Endothelial cell of umbilical vein (primary cell): ENCODE measurements around the gene APMAP. TPM values are rescaled to one million over a fixed set of nuclear protein-coding genes. Genes with fewer than 3 reads are reported as not detected.

Experiments
- BruUV-seq: library from RNA; stranded (reverse); fragments of 400-500 nt; replicated peaks from 2 replicates; lab custom pipeline; 2021; lab: Mats Ljungman, UMichigan
- CTCF ChIA-PET: fragments of 300-600, 350-600 bp; sonication (Branson Sonifier 250); formaldehyde crosslinking; loops from one replicate; lab custom pipeline; 2021; ENCODE audit warnings: antibody characterized with exemption, inconsistent platforms; lab: Charles Lee
- POLR2A ChIA-PET: fragments of 300-600, 350-600 bp; sonication (Branson Sonifier 250); formaldehyde crosslinking; loops from one replicate; lab custom pipeline; 2021; ENCODE audit warnings: antibody characterized with exemption, inconsistent platforms; lab: Charles Lee
- DNase-seq: peaks from one replicate; pipeline ENCODE4 v3.0.0-alpha.2; 2011; ENCODE audit warnings: low read depth, low spot score
- FAIRE-seq: peaks from 2 replicates; lab custom pipeline; 2011; peaks lifted over from hg19 to GRCh38; lab: Jason Lieb, UNC
- H2AFZ ChIP-seq: 2 replicates; pipeline ENCODE4 v1.6.0; 2012; ENCODE audit warnings: low read depth, low read length, control low read depth, inconsistent platforms
- H3K27ac ChIP-seq: 2 replicates; pipeline ENCODE4 v1.5.1; 2011; ENCODE audit warnings: low read depth, mild to moderate bottlenecking, control low read depth, low read length, moderate library complexity; ENCODE audit not compliant: insufficient read depth
- H3K27me3 ChIP-seq, 2 experiments: 2 replicates each; pipeline versions ENCODE4 v1.6.0 to v1.6.1; 2011; ENCODE audit warnings: low read length in 2 of 2, mixed read lengths in 1 of 2; ENCODE audit not compliant: control insufficient read depth in 2 of 2, insufficient read depth in 2 of 2
- H3K36me3 ChIP-seq, 2 experiments: 2 replicates in 1 of 2; 3 replicates in 1 of 2; pipeline ENCODE4 v1.5.1; 2011; ENCODE audit warnings: low read length in 2 of 2, mild to moderate bottlenecking in 1 of 2, moderate library complexity in 1 of 2; ENCODE audit not compliant: control insufficient read depth in 2 of 2, insufficient read depth in 2 of 2; ENCODE audit errors: extremely low read depth in 1 of 2
- H3K4me1 ChIP-seq: 3 replicates; pipeline ENCODE4 v1.5.1; 2011; ENCODE audit warnings: mild to moderate bottlenecking, low read length; ENCODE audit not compliant: control insufficient read depth, insufficient read depth; ENCODE audit errors: extremely low read depth
- H3K4me2 ChIP-seq: 2 replicates; pipeline ENCODE4 v1.6.1; 2011; ENCODE audit warnings: low read length, control low read depth, mixed read lengths; ENCODE audit not compliant: insufficient read depth
- H3K4me3 ChIP-seq, 3 experiments: fragments of 200-600 bp in 1 of 3; sonication (generic), shearing (Covaris generic) in 1 of 3; replicated peaks in 1 of 3; 2 replicates each; pipeline ENCODE4 v1.5.1; 2011 to 2016; ENCODE audit warnings: control low read depth in 3 of 3, low read length in 3 of 3, mild to moderate bottlenecking in 2 of 3, inconsistent platforms in 1 of 3, low read depth in 1 of 3, moderate library complexity in 1 of 3; ENCODE audit not compliant: insufficient read depth in 1 of 3
- H3K79me2 ChIP-seq: 2 replicates; pipeline ENCODE4 v1.6.0; 2012; ENCODE audit warnings: low read length, inconsistent platforms; ENCODE audit not compliant: control insufficient read depth, insufficient read depth
- H3K9ac ChIP-seq: replicated peaks from 2 replicates; pipeline ENCODE3; 2011; ENCODE audit warnings: low read length, control low read depth; ENCODE audit not compliant: insufficient read depth; ENCODE audit errors: extremely low read depth
- H3K9me1 ChIP-seq: replicated peaks from 3 replicates; pipeline ENCODE4 v1.6.0; 2011; ENCODE audit warnings: mild to moderate bottlenecking, low read length; ENCODE audit not compliant: control insufficient read depth, insufficient read depth; ENCODE audit errors: extremely low read depth
- H3K9me3 ChIP-seq: replicated peaks from 2 replicates; pipeline ENCODE4 v1.5.1; 2012; ENCODE audit warnings: low read length, inconsistent platforms; ENCODE audit not compliant: control insufficient read depth, insufficient read depth
- H4K20me1 ChIP-seq: replicated peaks from 2 replicates; pipeline ENCODE3; 2011; ENCODE audit warnings: mild to moderate bottlenecking, low read length; ENCODE audit not compliant: control insufficient read depth, insufficient read depth; ENCODE audit errors: extremely low read depth
- CTCF ChIP-seq, 2 donors: IDR thresholded peaks; 1 replicate in 1 of 2; 2 replicates in 1 of 2; pipeline ENCODE4 v1.5.1; 2011; ENCODE audit warnings: low read length in 2 of 2, mild to moderate bottlenecking in 2 of 2, moderate library complexity in 2 of 2, control low read depth in 1 of 2, inconsistent platforms in 1 of 2, low read depth in 1 of 2; ENCODE audit not compliant: insufficient read depth in 1 of 2; ENCODE audit errors: extremely low read depth in 1 of 2
- EZH2 ChIP-seq: IDR thresholded peaks from 2 replicates; pipeline ENCODE4 v1.6.1; 2012; ENCODE audit warnings: borderline replicate concordance, low read depth, mild to moderate bottlenecking, moderate library complexity, low read length, inconsistent platforms; ENCODE audit not compliant: severe bottlenecking
- FOS ChIP-seq: IDR thresholded peaks from 2 replicates; pipeline ENCODE4 v1.6.1; 2011; ENCODE audit warnings: mild to moderate bottlenecking, low read length, moderate library complexity, borderline replicate concordance; ENCODE audit not compliant: insufficient read depth
- GATA2 ChIP-seq: IDR thresholded peaks from 2 replicates; pipeline ENCODE4 v1.7.0; 2011; ENCODE audit warnings: low read depth, mild to moderate bottlenecking, moderate library complexity, mixed read lengths, low read length; ENCODE audit not compliant: insufficient read length, insufficient read depth
- JUN ChIP-seq: IDR thresholded peaks from 2 replicates; pipeline ENCODE4 v1.6.1; 2011; ENCODE audit warnings: borderline replicate concordance, low read depth; ENCODE audit not compliant: insufficient read length, insufficient read depth
- MAX ChIP-seq: IDR thresholded peaks from 2 replicates; pipeline ENCODE4 v1.6.1; 2011; ENCODE audit not compliant: insufficient read depth, insufficient read length
- MYC ChIP-seq: IDR thresholded peaks from one replicate; pipeline ENCODE4 v1.6.1; 2011; ENCODE audit warnings: mild to moderate bottlenecking, low read depth, low read length
- POLR2A ChIP-seq: IDR thresholded peaks from 2 replicates; pipeline ENCODE4 v1.6.1; 2012; ENCODE audit warnings: low read depth, mild to moderate bottlenecking, control low read depth, low read length
- POLR2AphosphoS5 ChIP-seq: IDR thresholded peaks from 2 replicates; pipeline ENCODE4 v1.6.1; 2012; ENCODE audit warnings: low read depth, mild to moderate bottlenecking, control low read depth, low read length, moderate library complexity; ENCODE audit not compliant: insufficient read depth
- dilution Hi-C: fragments of 300-500 bp; cut with MboI; formaldehyde crosslinking; loops from one replicate; pipeline ENCODE4 v1.15.0; 2019; ENCODE audit warnings: low sequenced_read_pairs; ENCODE audit not compliant: extremely low pct_ligation_motif_present
- intact Hi-C: fragments of 100-400 bp; cut with micrococcal nuclease; formaldehyde crosslinking; loops from one replicate; pipeline ENCODE4 v1.10.0; 2022
- polyA plus RNA-seq, 4 experiments: library from polyadenylated mRNA; depleted of rRNA in 3 of 4; stranded (reverse) in 3 of 4; unstranded in 1 of 4; fragments of >200 nt; gene quantifications; 2 replicates each; pipeline versions ENCODE4 v1.2.1 to v1.2.3, GENCODE V29; 2011 to 2012; ENCODE audit warnings: missing spikeins in 1 of 4
- total RNA-seq: library from RNA; stranded (reverse); gene quantifications from 2 replicates; pipeline ENCODE4 v1.2.3, GENCODE V29; 2021

Gene APMAP
- total and polyA plus RNA-seq, 2 donors (not counting 3 experiments of a cell fraction or from before 2014, with no cell fraction given): 80.7 to 110 TPM

- intact Hi-C loops (no loop called here), dilution Hi-C loops (no loop called here)
- H2AFZ ChIP-seq: no peak overlapping the region
- H4K20me1 ChIP-seq: no peaks in the 10 kb centered on the region
- FAIRE-seq (no peak), DNase-seq (no peak)
- H3K9ac ChIP-seq: no peak overlapping the region
- no peaks in the 10 kb centered on the region for H3K27me3 ChIP-seq
- TF ChIP-seq POLR2AphosphoS5 (no peak), POLR2A (no peak), GATA2 (no peak), CTCF (IDR thresholded peaks at IDR 0.05; ENCODE audit: extremely low read depth in 1 of 2, insufficient read depth in 1 of 2, low read depth in 1 of 2, low read length in 2 of 2) (no peak), MYC (no peak), FOS (no peak), EZH2 (no peak), JUN (no peak), MAX (no peak)
- no peaks in the 10 kb centered on the region for H3K79me2 ChIP-seq
- H3K36me3 ChIP-seq: peaks cover 10 to 11% of the 10 kb centered on the region in 2 experiments
- H3K27ac ChIP-seq: no peak overlapping the region
- peaks cover 15% of the 10 kb centered on the region for H3K4me1 ChIP-seq
- H3K9me1 ChIP-seq: no peaks in the 10 kb centered on the region
- CTCF ChIA-PET: no interaction called here
- POLR2A ChIA-PET: no interaction called here
- H3K9me3 ChIP-seq: no peaks in the 10 kb centered on the region
- no peak overlapping the region for H3K4me3 ChIP-seq
- no TSS peak for BruUV-seq
- H3K4me2 ChIP-seq: no peak overlapping the region
Observed at GRCh38 chr20:24970754-24971153, 21.8 kb downstream of the APMAP start.
